NCI-H226 (cell line): Measurements from ENCODE around the gene SPCS1.
"Not testable (repeated sequence)": the region's sequence is repeated elsewhere in the genome, so short reads cannot be mapped to it uniquely, and the experiment has no call there.

Source experiments
- DNase-seq: peaks from one replicate; pipeline ENCODE4 v3.0.0-alpha.2; 2015

The SPCS1 gene

GRCh38 chr3:52695798-52696671 is 9.9 kb upstream of the SPCS1 start:
- DNase-seq = no peak

GRCh38 chr3:52696830-52697631 is 8.9 kb upstream of the SPCS1 start:
- DNase-seq = no peak

- no peak for DNase-seq
Observed at GRCh38 chr3:52697632-52697965, 8.3 kb upstream of the SPCS1 start.

GRCh38 chr3:52703341-52703740 is 2.6 kb upstream of the SPCS1 start:
- no peak for DNase-seq

- DNase-seq = no peak
Observed at GRCh38 chr3:52704611-52705437, 1.1 kb upstream of the SPCS1 start.

GRCh38 chr3:52705438-52705687 is 543 bp upstream of the SPCS1 start:
- DNase-seq = no peak

- DNase-seq = no peak
Observed at GRCh38 chr3:52707585-52707984, 1.7 kb downstream of the SPCS1 start.

GRCh38 chr3:52710512-52710911 is 4.6 kb downstream of the SPCS1 start:
- no peak for DNase-seq

GRCh38 chr3:52712291-52713212 is 6.6 kb downstream of the SPCS1 start:
- no peak for DNase-seq

GRCh38 chr3:52714335-52715302 is 8.7 kb downstream of the SPCS1 start:
- no peak for DNase-seq

GRCh38 chr3:52715714-52716305 is 9.9 kb downstream of the SPCS1 start:
- DNase-seq = no peak

GRCh38 chr3:52719618-52720017 is 13.7 kb downstream of the SPCS1 start:
- DNase-seq = no peak

- no peak for DNase-seq
Observed at GRCh38 chr3:52721002-52721729, 15.3 kb downstream of the SPCS1 start.

GRCh38 chr3:52721730-52722008 is 15.8 kb downstream of the SPCS1 start:
- no peak for DNase-seq

GRCh38 chr3:52722491-52722890 is 16.6 kb downstream of the SPCS1 start:
- DNase-seq = no peak

- no peak for DNase-seq
Observed at GRCh38 chr3:52723935-52724334, 18.0 kb downstream of the SPCS1 start.

- DNase-seq = no peak
Observed at GRCh38 chr3:52724511-52724910, 18.6 kb downstream of the SPCS1 start.

- not testable (repeated sequence) for DNase-seq
Observed at GRCh38 chr3:52728753-52729152, 22.8 kb downstream of the SPCS1 start.

GRCh38 chr3:52730681-52731080 is 24.8 kb downstream of the SPCS1 start:
- DNase-seq = no peak

- DNase-seq = no peak
Observed at GRCh38 chr3:52731590-52731989, 25.7 kb downstream of the SPCS1 start.
